OCI-LY7 (cell line): ENCODE measurements around the gene PPP1R16B.
A peak's percentile ranks its signal among the peaks of the same experiment; 100 is the strongest.

Experiments
- EZH2phosphoT487 ChIP-seq: fragments of 200-600 bp; sonication (generic); IDR thresholded peaks from 2 replicates; pipeline ENCODE4 v1.6.1; 2018; ENCODE audit warnings: low read depth, borderline replicate concordance, mild to moderate bottlenecking, mixed run types, antibody characterized with exemption, low read length, moderate library complexity, mixed read lengths
- TF ChIP-seq, protein P1 (sequence below): fragments of 200-600 bp; sonication (generic); conservative IDR thresholded peaks from 2 replicates; pipeline ENCODE4 v1.5.1; 2014; ENCODE audit warnings: mild to moderate bottlenecking, antibody characterized with exemption, low read length, moderate library complexity, mixed read lengths

- TF ChIP-seq, protein P1, sequence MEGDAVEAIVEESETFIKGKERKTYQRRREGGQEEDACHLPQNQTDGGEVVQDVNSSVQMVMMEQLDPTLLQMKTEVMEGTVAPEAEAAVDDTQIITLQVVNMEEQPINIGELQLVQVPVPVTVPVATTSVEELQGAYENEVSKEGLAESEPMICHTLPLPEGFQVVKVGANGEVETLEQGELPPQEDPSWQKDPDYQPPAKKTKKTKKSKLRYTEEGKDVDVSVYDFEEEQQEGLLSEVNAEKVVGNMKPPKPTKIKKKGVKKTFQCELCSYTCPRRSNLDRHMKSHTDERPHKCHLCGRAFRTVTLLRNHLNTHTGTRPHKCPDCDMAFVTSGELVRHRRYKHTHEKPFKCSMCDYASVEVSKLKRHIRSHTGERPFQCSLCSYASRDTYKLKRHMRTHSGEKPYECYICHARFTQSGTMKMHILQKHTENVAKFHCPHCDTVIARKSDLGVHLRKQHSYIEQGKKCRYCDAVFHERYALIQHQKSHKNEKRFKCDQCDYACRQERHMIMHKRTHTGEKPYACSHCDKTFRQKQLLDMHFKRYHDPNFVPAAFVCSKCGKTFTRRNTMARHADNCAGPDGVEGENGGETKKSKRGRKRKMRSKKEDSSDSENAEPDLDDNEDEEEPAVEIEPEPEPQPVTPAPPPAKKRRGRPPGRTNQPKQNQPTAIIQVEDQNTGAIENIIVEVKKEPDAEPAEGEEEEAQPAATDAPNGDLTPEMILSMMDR = peak; percentile 53
- no peak for TF ChIP-seq EZH2phosphoT487
Measured at GRCh38 chr20:38935285-38935684, 129.8 kb downstream of the PPP1R16B start.
